Measurements from ENCODE around the gene NBL1. TPM values are rescaled to one million over a fixed set of nuclear protein-coding genes. Genes with fewer than 3 reads are reported as not detected.

Gene NBL1
- total RNA-seq, 5 donors from 2014 or later (not counting 1 experiment from before 2014, with no cell fraction given): 11.4 to 38.1 (median 13.7) TPM

GRCh38 chr1:19602486-19602885, 41.6 kb upstream of the NBL1 start:
- peaks cover 33% of the 10 kb centered on the region for H3K36me3 Mint-ChIP-seq
- peaks cover 91 to 95% (median 92%) of the 10 kb centered on the region in 3 donors for H3K4me1 Mint-ChIP-seq
- Histone ChIP-seq H3K4me3 (ENCODE audit: control insufficient read depth in 1 of 2, extremely low read depth in 1 of 2, low read length in 1 of 2) (no peak overlapping the region), H3K27ac (ENCODE audit: low read length) (no peak overlapping the region), H3K27me3 (replicated peaks in 1 of 2; ENCODE audit: control insufficient read depth in 2 of 2, extremely low read depth in 1 of 2, insufficient read depth in 2 of 2, low read length in 1 of 2) (no peaks in the 10 kb centered on the region), H3K36me3 (ENCODE audit: control insufficient read depth in 2 of 2, extremely low read depth in 1 of 2, insufficient read depth in 1 of 2, low read length in 1 of 2) (peaks cover 0 to 16% of the 10 kb centered on the region in 2 donors), H3K9me3 (no peaks in the 10 kb centered on the region), H3K4me1 (ENCODE audit: control insufficient read depth in 1 of 2, extremely low read depth in 1 of 2, insufficient read depth in 2 of 2, low read length in 2 of 2) (peaks cover 38 to 63% of the 10 kb centered on the region in 2 experiments)
- H3K27ac Mint-ChIP-seq: peak overlapping the region; percentile 91
- H3K4me3 Mint-ChIP-seq: peak overlapping the region in 1 of 3 donors; percentile 1
- ChIA-PET POLR2A (no interaction called here), CTCF (no interaction called here)
- ATAC-seq (replicated peaks in 1 of 4) (no peak), DNase-seq (no peak)
- H3K9me3 Mint-ChIP-seq: no peaks in the 10 kb centered on the region
- 80% methylated on average over 1 of the region's 4 CpGs for WGBS (ENCODE audit: insufficient coverage)
- H3K27me3 Mint-ChIP-seq: no peaks in the 10 kb centered on the region

DNA sequence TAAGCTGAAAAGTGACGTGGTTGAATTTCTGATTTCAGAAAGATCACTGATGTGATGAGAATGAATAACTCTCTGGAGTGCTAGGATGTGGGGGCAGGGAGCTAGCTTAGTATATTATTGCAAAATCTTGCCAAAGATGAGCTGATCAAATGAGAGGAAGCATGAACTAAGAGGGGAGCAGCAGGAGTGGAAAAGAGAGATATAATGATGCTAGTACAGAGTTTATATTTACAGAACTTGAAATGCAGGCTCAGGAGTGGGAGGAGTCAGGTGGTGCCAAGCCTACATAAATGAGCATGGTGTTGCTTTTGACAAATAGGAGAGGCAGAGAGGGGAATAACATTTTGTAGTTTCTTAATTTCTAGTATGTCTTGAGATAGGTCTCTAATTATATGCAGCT, 38.1 kb upstream of the NBL1 start:
- peak in 1 of 4 experiments; percentile 20 for ATAC-seq (replicated peaks in 1 of 4)

DNA sequence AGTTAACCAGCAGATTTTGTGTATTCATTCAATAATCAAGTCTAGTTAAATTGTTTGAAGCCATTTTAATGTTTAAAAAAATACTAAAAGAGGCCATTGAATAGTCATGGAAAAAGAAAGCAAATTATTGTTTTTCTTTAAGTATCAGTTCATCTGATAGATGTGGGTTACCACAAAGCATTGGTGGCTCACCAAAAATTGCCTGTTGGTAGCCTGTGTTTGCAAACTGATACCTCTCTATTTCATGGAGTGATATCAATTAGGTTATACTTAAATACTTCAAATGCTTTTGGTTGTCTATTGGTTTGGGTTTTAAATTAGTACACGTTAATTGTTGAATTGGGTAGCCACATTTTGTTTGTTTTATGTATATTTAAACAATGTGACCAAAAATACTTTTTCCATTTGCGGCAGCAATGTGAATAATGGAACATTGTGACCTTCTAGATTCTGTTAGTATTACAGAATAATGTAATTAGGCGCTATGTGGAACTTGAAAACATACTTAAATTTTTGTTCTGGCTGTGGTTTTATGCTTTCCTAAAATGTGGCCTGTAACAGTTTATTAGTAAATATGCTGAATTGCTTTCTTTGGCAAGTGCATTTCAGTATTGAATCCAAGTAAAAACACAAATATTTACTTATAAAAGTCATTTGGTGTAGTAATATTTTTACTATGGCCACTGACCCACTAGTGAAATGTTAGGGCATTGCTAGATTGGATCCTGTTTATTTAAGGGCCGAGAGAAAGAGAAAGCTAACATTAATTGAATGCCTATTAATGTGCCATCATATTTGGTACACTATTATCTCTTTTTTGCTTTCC, 37.1 kb upstream of the NBL1 start:
- Mint-ChIP-seq H3K9me3 (no peaks in the 10 kb centered on the region), H3K27ac (peak overlapping the region; percentile 80 to 87), H3K36me3 (peaks cover 25% of the 10 kb centered on the region), H3K4me1 (peaks cover 68 to 74% (median 70%) of the 10 kb centered on the region in 3 donors), H3K4me3 (peak overlapping the region; percentile 43 to 62 (median 61)), H3K27me3 (no peaks in the 10 kb centered on the region)
- Histone ChIP-seq H3K27ac (ENCODE audit: low read length) (peak overlapping the region; percentile 46), H3K4me3 (ENCODE audit: control insufficient read depth in 1 of 2, extremely low read depth in 1 of 2, low read length in 1 of 2) (no peak overlapping the region), H3K9me3 (no peaks in the 10 kb centered on the region), H3K4me1 (ENCODE audit: control insufficient read depth in 1 of 2, extremely low read depth in 1 of 2, insufficient read depth in 2 of 2, low read length in 2 of 2) (peaks cover 9 to 31% of the 10 kb centered on the region in 2 experiments), H3K27me3 (replicated peaks in 1 of 2; ENCODE audit: control insufficient read depth in 2 of 2, extremely low read depth in 1 of 2, insufficient read depth in 2 of 2, low read length in 1 of 2) (no peaks in the 10 kb centered on the region), H3K36me3 (ENCODE audit: control insufficient read depth in 2 of 2, extremely low read depth in 1 of 2, insufficient read depth in 1 of 2, low read length in 1 of 2) (peaks cover 0 to 14% of the 10 kb centered on the region in 2 donors)
- peak in 3 of 4 experiments; percentile 69 to 84 (median 80) for ATAC-seq (replicated peaks in 1 of 4)
- ChIA-PET CTCF (interaction anchor here (0.6 to 1.1 kb wide), 5 partner anchors 8 to 25 kb away, joined by 3 to 5 read pairs (median 4); no protein-coding TSS in a partner anchor), POLR2A (interaction anchor here in 1 of 2 donors (0.7 to 1.2 kb wide), 2 partner anchors 8 to 21 kb away, joined by 3 to 6 read pairs; no protein-coding TSS in a partner anchor)
- WGBS (ENCODE audit: insufficient coverage): no CpG with 5 or more reads among the region's 4 CpGs
- DNase-seq: peak in 28 of 35 experiments; percentile 6 to 75 (median 30)

More for the DNA sequence above, 38.1 kb upstream of the NBL1 start:
- ChIA-PET POLR2A (interaction anchor here in 1 of 2 donors (1.1 kb wide), 1 partner anchor 9 kb away, joined by 4 read pairs; a partner anchor contains a TSS), CTCF (interaction anchor here (0.6 to 0.7 kb wide), 2 partner anchors 9 to 351 kb away, joined by 3 read pairs; no protein-coding TSS in a partner anchor)
- Histone ChIP-seq H3K9me3 (no peaks in the 10 kb centered on the region), H3K27me3 (replicated peaks in 1 of 2; ENCODE audit: control insufficient read depth in 2 of 2, extremely low read depth in 1 of 2, insufficient read depth in 2 of 2, low read length in 1 of 2) (no peaks in the 10 kb centered on the region), H3K36me3 (ENCODE audit: control insufficient read depth in 2 of 2, extremely low read depth in 1 of 2, insufficient read depth in 1 of 2, low read length in 1 of 2) (peaks cover 0 to 17% of the 10 kb centered on the region in 2 donors), H3K27ac (ENCODE audit: low read length) (peak overlapping the region; percentile 46), H3K4me3 (ENCODE audit: control insufficient read depth in 1 of 2, extremely low read depth in 1 of 2, low read length in 1 of 2) (no peak overlapping the region), H3K4me1 (ENCODE audit: control insufficient read depth in 1 of 2, extremely low read depth in 1 of 2, insufficient read depth in 2 of 2, low read length in 2 of 2) (peaks cover 11 to 34% of the 10 kb centered on the region in 2 experiments)
- peak overlapping the region; percentile 7 to 62 (median 42) for H3K4me3 Mint-ChIP-seq
- 64% methylated on average over 1 of the region's 1 CpG for WGBS (ENCODE audit: insufficient coverage)
- peak overlapping the region; percentile 80 to 87 for H3K27ac Mint-ChIP-seq
- H3K9me3 Mint-ChIP-seq: no peaks in the 10 kb centered on the region
- H3K36me3 Mint-ChIP-seq: peaks cover 30% of the 10 kb centered on the region
- DNase-seq: peak in 1 of 35 experiments; percentile 23
- H3K4me1 Mint-ChIP-seq: peaks cover 76 to 83% (median 79%) of the 10 kb centered on the region in 3 donors
- no peaks in the 10 kb centered on the region for H3K27me3 Mint-ChIP-seq

GRCh38 chr1:19608232-19608631, 35.9 kb upstream of the NBL1 start:
- ChIA-PET CTCF (interaction anchor here in 1 of 2 donors (0.5 to 1.1 kb wide), 4 partner anchors 10 to 262 kb away, joined by 3 to 5 read pairs (median 4); no protein-coding TSS in a partner anchor), POLR2A (interaction anchor here (0.6 to 1.2 kb wide), 3 partner anchors 10 to 715 kb away, joined by 3 to 6 read pairs (median 4); a partner anchor contains a TSS)
- H3K4me3 Mint-ChIP-seq: no peak overlapping the region
- ATAC-seq (replicated peaks in 1 of 4): no peak
- no peaks in the 10 kb centered on the region for H3K9me3 Mint-ChIP-seq
- H3K4me1 ChIP-seq (ENCODE audit: control insufficient read depth in 1 of 2, extremely low read depth in 1 of 2, insufficient read depth in 2 of 2, low read length in 2 of 2): peaks cover 9 to 26% of the 10 kb centered on the region in 2 experiments
- H3K27me3 ChIP-seq (replicated peaks in 1 of 2; ENCODE audit: control insufficient read depth in 2 of 2, extremely low read depth in 1 of 2, insufficient read depth in 2 of 2, low read length in 1 of 2): no peaks in the 10 kb centered on the region
- no peaks in the 10 kb centered on the region for H3K27me3 Mint-ChIP-seq
- WGBS (ENCODE audit: insufficient coverage): 84% methylated on average over 5 of the region's 12 CpGs
- H3K9me3 ChIP-seq: no peaks in the 10 kb centered on the region
- no peak for DNase-seq
- H3K4me1 Mint-ChIP-seq: peaks cover 62 to 69% (median 65%) of the 10 kb centered on the region in 3 donors
- H3K36me3 ChIP-seq (ENCODE audit: control insufficient read depth in 2 of 2, extremely low read depth in 1 of 2, insufficient read depth in 1 of 2, low read length in 1 of 2): peaks cover 0 to 12% of the 10 kb centered on the region in 2 donors
- H3K36me3 Mint-ChIP-seq: peaks cover 27% of the 10 kb centered on the region
- no peak overlapping the region for H3K27ac ChIP-seq (ENCODE audit: low read length)
- H3K27ac Mint-ChIP-seq: no peak overlapping the region
- H3K4me3 ChIP-seq (ENCODE audit: control insufficient read depth in 1 of 2, extremely low read depth in 1 of 2, low read length in 1 of 2): no peak overlapping the region

DNA sequence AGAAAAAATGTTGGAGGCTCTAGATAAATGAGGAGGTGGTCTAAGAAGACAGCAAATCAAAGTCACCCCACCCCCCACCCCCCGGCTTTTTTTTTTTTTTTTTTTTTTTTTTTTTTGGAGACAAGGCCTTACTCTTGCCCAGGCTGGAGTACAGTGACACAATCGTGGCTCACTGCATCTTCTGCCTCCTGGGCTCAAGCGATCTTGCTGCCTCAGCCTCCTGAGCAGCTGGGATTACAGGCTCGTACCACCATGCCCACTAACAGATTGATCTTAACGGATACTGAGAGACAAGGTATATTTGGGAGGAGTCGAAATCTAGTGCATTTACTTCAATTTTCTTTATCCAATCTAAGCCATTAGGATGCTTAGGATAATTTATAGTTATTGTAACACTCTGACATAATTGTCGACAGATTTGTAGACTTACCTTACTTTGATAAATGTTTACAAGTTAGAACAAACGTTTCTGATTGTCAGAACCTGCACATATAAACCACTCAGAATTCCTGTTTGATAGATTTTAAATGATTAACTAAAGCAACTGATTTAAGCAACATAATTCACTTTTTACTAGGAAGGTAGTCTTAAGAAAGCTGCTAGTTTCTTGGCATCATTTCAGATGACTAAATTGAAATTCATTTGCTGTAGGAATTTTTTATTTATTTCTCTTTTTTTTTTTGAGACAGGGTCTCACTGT, 33.7 kb upstream of the NBL1 start:
- Mint-ChIP-seq H3K27ac (no peak overlapping the region), H3K4me1 (peaks cover 56 to 60% (median 56%) of the 10 kb centered on the region in 3 donors), H3K4me3 (no peak overlapping the region), H3K9me3 (no peaks in the 10 kb centered on the region), H3K27me3 (no peaks in the 10 kb centered on the region), H3K36me3 (peaks cover 22% of the 10 kb centered on the region)
- 80% methylated on average over 2 of the region's 8 CpGs for WGBS (ENCODE audit: insufficient coverage)
- ATAC-seq (replicated peaks in 1 of 4): no peak
- Histone ChIP-seq H3K36me3 (ENCODE audit: control insufficient read depth in 2 of 2, extremely low read depth in 1 of 2, insufficient read depth in 1 of 2, low read length in 1 of 2) (peaks cover 0 to 8% of the 10 kb centered on the region in 2 donors), H3K27me3 (replicated peaks in 1 of 2; ENCODE audit: control insufficient read depth in 2 of 2, extremely low read depth in 1 of 2, insufficient read depth in 2 of 2, low read length in 1 of 2) (no peaks in the 10 kb centered on the region), H3K9me3 (no peaks in the 10 kb centered on the region), H3K27ac (ENCODE audit: low read length) (no peak overlapping the region), H3K4me3 (ENCODE audit: control insufficient read depth in 1 of 2, extremely low read depth in 1 of 2, low read length in 1 of 2) (no peak overlapping the region), H3K4me1 (ENCODE audit: control insufficient read depth in 1 of 2, extremely low read depth in 1 of 2, insufficient read depth in 2 of 2, low read length in 2 of 2) (peaks cover 7 to 19% of the 10 kb centered on the region in 2 experiments)
- ChIA-PET CTCF (interaction anchor here (0.7 kb wide), 4 partner anchors 21 to 521 kb away, joined by 3 to 8 read pairs (median 5); no protein-coding TSS in a partner anchor), POLR2A (no interaction called here)
- no peak for DNase-seq

- H3K9me3 ChIP-seq: no peaks in the 10 kb centered on the region
- H3K9me3 Mint-ChIP-seq: no peaks in the 10 kb centered on the region
- ATAC-seq (replicated peaks in 1 of 4) (no peak), DNase-seq (no peak)
- peaks cover 31% of the 10 kb centered on the region for H3K36me3 Mint-ChIP-seq
- H3K27ac ChIP-seq (ENCODE audit: low read length): no peak overlapping the region
- 100% methylated on average over 2 of the region's 5 CpGs for WGBS (ENCODE audit: insufficient coverage)
- peaks cover 0 to 15% of the 10 kb centered on the region in 2 donors for H3K36me3 ChIP-seq (ENCODE audit: control insufficient read depth in 2 of 2, extremely low read depth in 1 of 2, insufficient read depth in 1 of 2, low read length in 1 of 2)
- H3K27ac Mint-ChIP-seq: no peak overlapping the region
- CTCF ChIA-PET: no interaction called here
- no peak overlapping the region for H3K4me3 Mint-ChIP-seq
- no peaks in the 10 kb centered on the region for H3K27me3 ChIP-seq (replicated peaks in 1 of 2; ENCODE audit: control insufficient read depth in 2 of 2, extremely low read depth in 1 of 2, insufficient read depth in 2 of 2, low read length in 1 of 2)
- H3K4me1 ChIP-seq (ENCODE audit: control insufficient read depth in 1 of 2, extremely low read depth in 1 of 2, insufficient read depth in 2 of 2, low read length in 2 of 2): peaks cover 0 to 7% of the 10 kb centered on the region in 2 experiments
- POLR2A ChIA-PET: no interaction called here
- no peaks in the 10 kb centered on the region for H3K27me3 Mint-ChIP-seq
- H3K4me3 ChIP-seq (ENCODE audit: control insufficient read depth in 1 of 2, extremely low read depth in 1 of 2, low read length in 1 of 2): no peak overlapping the region
- peaks cover 37 to 50% (median 40%) of the 10 kb centered on the region in 3 donors for H3K4me1 Mint-ChIP-seq
Observed at GRCh38 chr1:19612530-19612929, 31.6 kb upstream of the NBL1 start.

Measured in T-cell (primary cell).